H9 (cell line): ENCODE results near the gene NKD1. TPM values are rescaled to one million over a fixed set of nuclear protein-coding genes. Genes with fewer than 3 reads are reported as not detected.
A peak's percentile ranks its signal among the peaks of the same experiment; 100 is the strongest.

Experiments
- DNase-seq: peaks from one replicate; pipeline ENCODE4 v3.0.0-alpha.2; 2017
- H2AFZ ChIP-seq: one replicate; pipeline ENCODE4 v1.6.1; 2013; ENCODE audit warnings: mild to moderate bottlenecking, low read length, control low read depth, moderate library complexity
- H2AK5ac ChIP-seq: 2 replicates; pipeline ENCODE4 v1.6.1; 2013; ENCODE audit warnings: low read length, control low read depth, mixed read lengths; ENCODE audit not compliant: insufficient read length
- H2BK120ac ChIP-seq: one replicate; pipeline ENCODE4 v1.6.1; 2013; ENCODE audit warnings: low read depth, mild to moderate bottlenecking, low read length, control low read depth, inconsistent platforms; ENCODE audit not compliant: poor library complexity, severe bottlenecking
- H2BK12ac ChIP-seq: 2 replicates; pipeline ENCODE4 v1.6.1; 2013; ENCODE audit warnings: low read length, control low read depth, mixed read lengths, low read depth; ENCODE audit not compliant: insufficient read length
- H2BK15ac ChIP-seq: 2 replicates; pipeline ENCODE4 v1.6.1; 2013; ENCODE audit warnings: low read depth, low read length, control low read depth
- H2BK20ac ChIP-seq: one replicate; pipeline ENCODE4 v1.6.1; 2013; ENCODE audit warnings: low read depth, mild to moderate bottlenecking, low read length, control low read depth, inconsistent platforms; ENCODE audit not compliant: poor library complexity, severe bottlenecking
- H2BK5ac ChIP-seq: 2 replicates; pipeline ENCODE4 v1.6.1; 2013; ENCODE audit warnings: low read length, control low read depth, mixed read lengths; ENCODE audit not compliant: insufficient read length
- H3K14ac ChIP-seq: 2 replicates; pipeline ENCODE4 v1.6.1; 2013; ENCODE audit warnings: low read length, control low read depth; ENCODE audit not compliant: insufficient read depth
- H3K18ac ChIP-seq: 2 replicates; pipeline ENCODE4 v1.6.1; 2013; ENCODE audit warnings: low read depth, mild to moderate bottlenecking, mixed read lengths, low read length, control low read depth; ENCODE audit not compliant: insufficient read length
- H3K23ac ChIP-seq: 2 replicates; pipeline ENCODE4 v1.6.1; 2013; ENCODE audit warnings: low read length, control low read depth, mixed read lengths, low read depth; ENCODE audit not compliant: insufficient read length
- H3K23me2 ChIP-seq: 2 replicates; pipeline ENCODE4 v1.6.1; 2013; ENCODE audit warnings: low read depth, mild to moderate bottlenecking, mixed read lengths, low read length, control low read depth; ENCODE audit not compliant: insufficient read length, poor library complexity, severe bottlenecking
- H3K27ac ChIP-seq: 2 replicates; pipeline ENCODE4 v1.5.1; 2013; ENCODE audit warnings: low read length, control low read depth, mixed read lengths, low read depth; ENCODE audit not compliant: insufficient read length
- H3K27me3 ChIP-seq: 2 replicates; pipeline ENCODE4 v1.6.1; 2013; ENCODE audit warnings: low read length, control low read depth, inconsistent platforms; ENCODE audit not compliant: insufficient read depth
- H3K4ac ChIP-seq: 2 replicates; pipeline ENCODE4 v1.6.1; 2013; ENCODE audit warnings: low read depth, mild to moderate bottlenecking, control low read depth, inconsistent platforms, low read length, moderate library complexity
- H3K4me1 ChIP-seq: 2 replicates; pipeline ENCODE4 v1.6.1; 2013; ENCODE audit warnings: low read length, control low read depth, inconsistent platforms; ENCODE audit not compliant: insufficient read depth
- H3K4me2 ChIP-seq: 2 replicates; pipeline ENCODE4 v1.6.1; 2013; ENCODE audit warnings: low read length, control low read depth, mixed read lengths; ENCODE audit not compliant: insufficient read length, insufficient read depth
- H3K56ac ChIP-seq: 2 replicates; pipeline ENCODE4 v1.6.1; 2013; ENCODE audit warnings: low read depth, mild to moderate bottlenecking, mixed read lengths, low read length, control low read depth; ENCODE audit not compliant: insufficient read length
- H3K79me1 ChIP-seq: 2 replicates; pipeline ENCODE4 v1.6.1; 2013; ENCODE audit warnings: low read depth, mild to moderate bottlenecking, moderate library complexity, low read length, control low read depth, inconsistent platforms; ENCODE audit not compliant: insufficient read depth, poor library complexity, severe bottlenecking
- H3K79me2 ChIP-seq: 2 replicates; pipeline ENCODE4 v1.6.1; 2013; ENCODE audit warnings: low read length, control low read depth, inconsistent platforms; ENCODE audit not compliant: insufficient read depth
- H3K9ac ChIP-seq: 2 replicates; pipeline ENCODE4 v1.6.1; 2013; ENCODE audit warnings: low read length, control low read depth, mixed read lengths; ENCODE audit not compliant: insufficient read length; ENCODE audit errors: extremely low read depth
- H3K9me3 ChIP-seq: one replicate; pipeline ENCODE4 v1.6.1; 2013; ENCODE audit warnings: low read depth, low read length, inconsistent platforms; ENCODE audit not compliant: control insufficient read depth
- H3T11ph ChIP-seq: one replicate; pipeline ENCODE4 v1.6.1; 2013; ENCODE audit warnings: mild to moderate bottlenecking, low read length, control low read depth, inconsistent platforms
- H4K20me1 ChIP-seq: one replicate; pipeline ENCODE4 v1.6.1; 2013; ENCODE audit not compliant: control insufficient read depth, insufficient read length, insufficient read depth
- H4K5ac ChIP-seq: 2 replicates; pipeline ENCODE4 v1.6.1; 2013; ENCODE audit warnings: low read depth, mild to moderate bottlenecking, mixed read lengths, low read length, control low read depth; ENCODE audit not compliant: insufficient read length
- H4K8ac ChIP-seq: replicated peaks from 2 replicates; pipeline ENCODE4 v1.6.1; 2013; ENCODE audit warnings: low read length, control low read depth, mixed read lengths, low read depth; ENCODE audit not compliant: insufficient read length
- H4K91ac ChIP-seq: 2 replicates; pipeline ENCODE4 v1.6.1; 2013; ENCODE audit warnings: low read depth, mild to moderate bottlenecking, moderate library complexity, mixed read lengths, low read length, control low read depth; ENCODE audit not compliant: insufficient read length
- H3K27ac Mint-ChIP-seq, 3 experiments: 2 replicates in 2 of 3; 3 replicates in 1 of 3; pipeline ENCODE4 v1.8.0; 2020 to 2021; ENCODE audit warnings: mixed read lengths in 3 of 3, mild to moderate bottlenecking in 1 of 3, moderate library complexity in 1 of 3
- H3K27me3 Mint-ChIP-seq: 2 replicates; pipeline ENCODE4 v1.8.0; 2021; ENCODE audit warnings: low read depth, mild to moderate bottlenecking, moderate library complexity, mixed read lengths
- H3K36me3 Mint-ChIP-seq, 3 experiments: 2 replicates in 2 of 3; 3 replicates in 1 of 3; pipeline ENCODE4 v1.8.0; 2020 to 2021; ENCODE audit warnings: low read depth in 3 of 3, mixed read lengths in 3 of 3; ENCODE audit not compliant: insufficient read depth in 1 of 3
- H3K4me1 Mint-ChIP-seq, 2 experiments: 2 replicates each; pipeline ENCODE4 v1.8.0; 2020; ENCODE audit warnings: mixed read lengths in 2 of 2
- H3K4me3 Mint-ChIP-seq, 2 experiments: 2 replicates in 1 of 2; 3 replicates in 1 of 2; pipeline ENCODE4 v1.8.0; 2020 to 2021; ENCODE audit warnings: mild to moderate bottlenecking in 2 of 2, mixed read lengths in 2 of 2, moderate library complexity in 1 of 2
- H3K9me3 Mint-ChIP-seq, 2 experiments: 2 replicates in 1 of 2; 3 replicates in 1 of 2; pipeline ENCODE4 v1.8.0; 2020; ENCODE audit warnings: mild to moderate bottlenecking in 2 of 2, mixed read lengths in 2 of 2, moderate library complexity in 1 of 2
- CTCF ChIP-seq: fragments of 200-600 bp; sonication (generic); conservative IDR thresholded peaks from 3 replicates; pipeline ENCODE4 v1.8.0; 2021; ENCODE audit warnings: antibody characterized with exemption, mild to moderate bottlenecking
- WGBS: extraction: QIAGEN DNeasy Blood & Tissue Kit; methylation state at CpG from one replicate; pipeline ENCODE4 v1.1.7; 2013; ENCODE audit warnings: missing lambda C conversion rate, low lambda C conversion rate, mixed read lengths; ENCODE audit not compliant: insufficient read length; ENCODE audit errors: extremely low coverage; 5-methylcytosine and 5-hydroxymethylcytosine counted together
- total RNA-seq: library from RNA; stranded (reverse); gene quantifications from 2 replicates; pipeline ENCODE4 v1.2.1, GENCODE V29; 2021

The NKD1 gene
- total RNA-seq, 1 experiment from 2014 or later = 1.9 TPM

- H3K27me3 ChIP-seq = no peaks in the 10 kb centered on the region
- no peak overlapping the region for H2AK5ac ChIP-seq
- no peaks in the 10 kb centered on the region for H4K20me1 ChIP-seq
- H3K23ac ChIP-seq = no peak overlapping the region
- H3K9me3 ChIP-seq = no peaks in the 10 kb centered on the region
- H3K56ac ChIP-seq = no peak overlapping the region
- H3K9ac ChIP-seq = no peak overlapping the region
- H3K4me2 ChIP-seq = no peak overlapping the region
- peak; percentile 21 for DNase-seq
- H3K27ac ChIP-seq = no peak overlapping the region
- no peaks in the 10 kb centered on the region for H3K4me1 ChIP-seq
- H4K5ac ChIP-seq = no peak overlapping the region
- H4K8ac ChIP-seq = no peak overlapping the region
- Mint-ChIP-seq H3K9me3 (peaks cover 9 to 11% of the 10 kb centered on the region in 2 experiments), H3K4me1 (peaks cover 15% of the 10 kb centered on the region in 2 experiments), H3K27ac (no peak overlapping the region), H3K4me3 (no peak overlapping the region; a peak in 1 of 5 replicates), H3K36me3 (peaks cover 0 to 7% (median 5%) of the 10 kb centered on the region in 3 experiments; a peak in 3 of 7 replicates), H3K27me3 (peaks cover 24% of the 10 kb centered on the region)
- WGBS = no CpG with 5 or more reads among the region's 9 CpGs
- H3K14ac ChIP-seq = no peak overlapping the region
- TF ChIP-seq CTCF = no peak
- no peak overlapping the region for H3T11ph ChIP-seq
- no peak overlapping the region for H3K18ac ChIP-seq
- no peak overlapping the region for H2BK120ac ChIP-seq
- no peak overlapping the region for H2BK20ac ChIP-seq
- no peak overlapping the region for H2BK5ac ChIP-seq
- no peaks in the 10 kb centered on the region for H3K79me1 ChIP-seq
- H2BK12ac ChIP-seq = no peak overlapping the region
- H2AFZ ChIP-seq = no peak overlapping the region
- no peak overlapping the region for H4K91ac ChIP-seq
- H3K79me2 ChIP-seq = no peaks in the 10 kb centered on the region
- H3K4ac ChIP-seq = no peak overlapping the region
- H2BK15ac ChIP-seq = no peak overlapping the region
- no peaks in the 10 kb centered on the region for H3K23me2 ChIP-seq
Measured at GRCh38 chr16:50521246-50521900, 26.8 kb upstream of the NKD1 start.
